ENCODE results near the gene ASAP3. TPM values are rescaled to one million over a fixed set of nuclear protein-coding genes. Genes with fewer than 3 reads are reported as not detected.

Gene ASAP3
- total and polyA plus RNA-seq, 2 of the 13 experiments (the other 11 are each of a cell fraction or from before 2014, with no cell fraction given) = 32.6 to 37.0 TPM

GRCh38 chr1:23424293-23425192 lies 59.4 kb downstream of the ASAP3 start, which contains the start of gene TCEA3 (continued):
- no peak for TF ChIP-seq ZNF180 (CRISPR knock-in tag; IDR thresholded peaks at IDR 0.05; ENCODE audit: borderline replicate concordance, low read depth)
- no peak for TF ChIP-seq ZNF703 (CRISPR knock-in tag; IDR thresholded peaks at IDR 0.05; ENCODE audit: borderline replicate concordance)
- TF ChIP-seq ZNF605 (CRISPR knock-in tag; IDR thresholded peaks at IDR 0.05) = peak; percentile 70; the same call in 1 of the 2 replicates
- no peak for TF ChIP-seq ZNF570 (CRISPR knock-in tag; IDR thresholded peaks at IDR 0.05; ENCODE audit: borderline replicate concordance)
- no peak for TF ChIP-seq ZNF12 (CRISPR knock-in tag; IDR thresholded peaks at IDR 0.05)
- TF ChIP-seq TRIM24 (CRISPR knock-in tag; IDR thresholded peaks at IDR 0.05) = no peak
- no peak for TF ChIP-seq ETV6 (CRISPR knock-in tag; conservative IDR thresholded peaks at IDR 0.05)
- TF ChIP-seq HOXA9 (CRISPR knock-in tag; IDR thresholded peaks at IDR 0.05; ENCODE audit: borderline replicate concordance) = no peak
- peak; percentile 80 for TF ChIP-seq MEF2D (CRISPR knock-in tag; IDR thresholded peaks at IDR 0.05)
- peak; percentile 65 for TF ChIP-seq HIVEP1 (CRISPR knock-in tag; IDR thresholded peaks at IDR 0.05)
- no peak for TF ChIP-seq ZNF646 (CRISPR knock-in tag; IDR thresholded peaks at IDR 0.05)
- TF ChIP-seq MEIS2 (CRISPR knock-in tag; IDR thresholded peaks at IDR 0.05) = peak; percentile 25; the same call in 1 of the 2 replicates
- TF ChIP-seq NFIB (CRISPR knock-in tag; IDR thresholded peaks at IDR 0.05; ENCODE audit: borderline replicate concordance) = no peak
- no peak for TF ChIP-seq TBP (CRISPR knock-in tag; IDR thresholded peaks at IDR 0.05)
- TF ChIP-seq IKZF5 (CRISPR knock-in tag; IDR thresholded peaks at IDR 0.05) = no peak
- TF ChIP-seq NFYC (CRISPR knock-in tag; IDR thresholded peaks at IDR 0.05) = no peak
- TF ChIP-seq ZNF770 (CRISPR knock-in tag; IDR thresholded peaks at IDR 0.05) = no peak

All from HepG2 (cell line).